Measurements from ENCODE around the gene PLCG1.

PLCG1 gene

GRCh38 chr20:41223112-41223511 lies 85.8 kb downstream of the PLCG1 start:
- no peaks in the 10 kb centered on the region for H3K36me3 Mint-ChIP-seq (ENCODE audit: low read depth)
- no peaks in the 10 kb centered on the region for H3K27me3 Mint-ChIP-seq (ENCODE audit: low read depth, poor library complexity)
- no peak for DNase-seq
- no peaks in the 10 kb centered on the region for H3K9me3 Mint-ChIP-seq
- H3K27ac Mint-ChIP-seq: no peak overlapping the region
- TF ChIP-seq CTCF (IDR thresholded peaks at IDR 0.05): no peak
- H3K4me3 Mint-ChIP-seq: no peak overlapping the region
- peaks cover 29% of the 10 kb centered on the region for H3K4me1 Mint-ChIP-seq

GRCh38 chr20:41224281-41224680 lies 86.9 kb downstream of the PLCG1 start:
- no peak for TF ChIP-seq CTCF (IDR thresholded peaks at IDR 0.05)
- no peaks in the 10 kb centered on the region for H3K27me3 Mint-ChIP-seq (ENCODE audit: low read depth, poor library complexity)
- H3K4me1 Mint-ChIP-seq: peaks cover 40% of the 10 kb centered on the region
- no peak overlapping the region for H3K27ac Mint-ChIP-seq
- peaks cover 4% of the 10 kb centered on the region for H3K9me3 Mint-ChIP-seq
- no peaks in the 10 kb centered on the region for H3K36me3 Mint-ChIP-seq (ENCODE audit: low read depth)
- H3K4me3 Mint-ChIP-seq: no peak overlapping the region
- DNase-seq: no peak

- H3K4me3 Mint-ChIP-seq: no peak overlapping the region
- no peak for DNase-seq
- no peaks in the 10 kb centered on the region for H3K36me3 Mint-ChIP-seq (ENCODE audit: low read depth)
- H3K4me1 Mint-ChIP-seq: peaks cover 40% of the 10 kb centered on the region
- no peak for TF ChIP-seq CTCF (IDR thresholded peaks at IDR 0.05)
- no peaks in the 10 kb centered on the region for H3K27me3 Mint-ChIP-seq (ENCODE audit: low read depth, poor library complexity)
- no peak overlapping the region for H3K27ac Mint-ChIP-seq
- H3K9me3 Mint-ChIP-seq: peaks cover 4% of the 10 kb centered on the region
Measured at GRCh38 chr20:41225091-41225490, 87.7 kb downstream of the PLCG1 start.

GRCh38 chr20:41226426-41226825 lies 89.1 kb downstream of the PLCG1 start:
- Mint-ChIP-seq H3K4me1 (peaks cover 48% of the 10 kb centered on the region), H3K27ac (no peak overlapping the region), H3K4me3 (no peak overlapping the region), H3K27me3 (ENCODE audit: low read depth, poor library complexity) (no peaks in the 10 kb centered on the region), H3K36me3 (ENCODE audit: low read depth) (no peaks in the 10 kb centered on the region), H3K9me3 (peaks cover 4% of the 10 kb centered on the region)
- no peak for TF ChIP-seq CTCF (IDR thresholded peaks at IDR 0.05)
- no peak for DNase-seq

All from nephron progenitor cell (in vitro differentiated cells).